K562 (cell line): ENCODE data around the gene FAM118B. TPM values are rescaled to one million over a fixed set of nuclear protein-coding genes. Genes with fewer than 3 reads are reported as not detected.
A peak's percentile ranks its signal among the peaks of the same experiment; 100 is the strongest.

Experiments
- ARID3A ChIP-seq: IDR thresholded peaks from 2 replicates; pipeline ENCODE4 v1.6.1; 2012; ENCODE audit warnings: low read depth, low read length, improper control_type of control experiment, borderline replicate concordance
- ATF7 ChIP-seq: fragments of 450-650 bp; IDR thresholded peaks from 2 replicates; pipeline ENCODE4 v1.7.1; 2014; ENCODE audit warnings: mild to moderate bottlenecking, moderate library complexity
- BRCA1 ChIP-seq, 2 experiments: fragments of 450-650 bp in 1 of 2; sonication (generic) in 1 of 2; formaldehyde crosslinking in 1 of 2; IDR thresholded peaks; 2 replicates each; pipeline versions ENCODE4 v1.5.0 to v1.6.1; 2017 to 2020; ENCODE audit warnings: mild to moderate bottlenecking in 1 of 2, missing genetic modification reagents in 1 of 2
- CREBBP ChIP-seq: IDR thresholded peaks from one replicate; pipeline ENCODE4 v1.6.1; 2012; ENCODE audit warnings: low read depth, mild to moderate bottlenecking, control low read depth, inconsistent platforms, low read length
- KLF10 ChIP-seq: fragments of 250-450 bp; sonication (Bioruptor Pico); IDR thresholded peaks from 2 replicates; pipeline ENCODE4 v1.6.1; 2021; ENCODE audit warnings: matching md5 sums
- NFIC ChIP-seq: fragments of 450-650 bp; IDR thresholded peaks from 2 replicates; pipeline ENCODE4 v1.6.1; 2017; ENCODE audit warnings: mild to moderate bottlenecking, inconsistent platforms
- NR1H2 ChIP-seq: sonication (generic); formaldehyde crosslinking; IDR thresholded peaks from 2 replicates; pipeline ENCODE4 v1.4.0; 2020; ENCODE audit warnings: mild to moderate bottlenecking, missing genetic modification reagents
- PHF21A ChIP-seq: fragments of 450-650 bp; IDR thresholded peaks from 2 replicates; pipeline ENCODE4 v1.6.1; 2017; ENCODE audit warnings: low read depth, borderline replicate concordance
- PML ChIP-seq: IDR thresholded peaks from 2 replicates; pipeline ENCODE4 v1.6.1; 2012; ENCODE audit warnings: low read length, inconsistent platforms
- RFX7 ChIP-seq: fragments of 250-450 bp; sonication (Bioruptor Pico); IDR thresholded peaks from 2 replicates; pipeline ENCODE4 v1.5.1; 2021; ENCODE audit warnings: mild to moderate bottlenecking
- TBL1XR1 ChIP-seq, 2 experiments: IDR thresholded peaks; 2 replicates each; pipeline ENCODE4 v1.6.1; 2012; ENCODE audit warnings: improper control_type of control experiment in 2 of 2, low read length in 2 of 2, mild to moderate bottlenecking in 1 of 2
- TOE1 ChIP-seq, 2 experiments: fragments of 450-650 bp in 1 of 2; sonication (generic) in 1 of 2; formaldehyde crosslinking in 1 of 2; IDR thresholded peaks; 2 replicates each; pipeline versions ENCODE4 v1.7.1 to v1.8.0; 2016 to 2022; ENCODE audit warnings: borderline replicate concordance in 2 of 2, mild to moderate bottlenecking in 2 of 2, antibody characterized with exemption in 1 of 2, inconsistent platforms in 1 of 2, low read depth in 1 of 2, missing genetic modification reagents in 1 of 2, moderate library complexity in 1 of 2
- ZFP91 ChIP-seq: sonication (generic); formaldehyde crosslinking; IDR thresholded peaks from 2 replicates; pipeline ENCODE4 v1.8.0; 2022; ENCODE audit warnings: mild to moderate bottlenecking, missing genetic modification reagents
- ZNF146 ChIP-seq: IDR thresholded peaks from one replicate; pipeline ENCODE4 v1.6.1; 2018; ENCODE audit warnings: missing compliant biosample characterization; ENCODE audit not compliant: unreplicated experiment
- ZNF316 ChIP-seq: fragments of 450-650 bp; IDR thresholded peaks from 2 replicates; pipeline ENCODE4 v1.6.1; 2016
- ZNF395 ChIP-seq: fragments of 200-800 bp; sonication (Bioruptor generic); IDR thresholded peaks from 2 replicates; pipeline ENCODE4 v1.6.1; 2017; ENCODE audit warnings: missing genetic modification characterization, missing compliant biosample characterization
- polyA plus RNA-seq, 8 experiments: library from polyadenylated mRNA; depleted of rRNA in 4 of 8; stranded (reverse) in 5 of 8; unstranded in 3 of 8; fragments of >200 nt; fragmentation: Nextera tagmentation in 2 of 8; fragmentation: Illumina TruSeq in 1 of 8; extraction: Ambion mirVana in 2 of 8; extraction: Trizol in 1 of 8; gene quantifications; 2 replicates each; pipeline versions ENCODE4 v1.2.1 to v1.2.3, GENCODE V29; 2011 to 2014; ENCODE audit warnings: inconsistent platforms in 1 of 8, missing spikeins in 1 of 8
- total RNA-seq, 7 experiments: library from RNA; depleted of rRNA in 6 of 7; stranded (reverse); fragments of >200 nt in 6 of 7; fragmentation: Illumina TruSeq in 2 of 7; extraction: Trizol in 2 of 7; gene quantifications; 2 replicates each; pipeline versions ENCODE4 v1.2.1 to v1.2.3, GENCODE V29; 2011 to 2021; ENCODE audit warnings: low replicate concordance in 1 of 7
- TF ChIP-seq, protein P1 (sequence below): sonication (generic); formaldehyde crosslinking; IDR thresholded peaks from 2 replicates; pipeline ENCODE4 v1.8.0; 2023; ENCODE audit warnings: mild to moderate bottlenecking, missing genetic modification reagents
- TF ChIP-seq, protein P2 (sequence below): sonication (generic); formaldehyde crosslinking; IDR thresholded peaks from 2 replicates; pipeline ENCODE4 v1.8.0; 2022; ENCODE audit warnings: missing genetic modification reagents, mild to moderate bottlenecking, borderline replicate concordance

FAM118B gene
- total and polyA plus RNA-seq, 9 of the 15 experiments (the other 6 are each of a cell fraction or from before 2014, with no cell fraction given) = 12.0 to 49.0 (median 22.1) TPM

- TF ChIP-seq ARID3A (no peak), NR1H2 (CRISPR knock-in tag) (no peak), RFX7 (CRISPR knock-in tag) (peak; percentile 27; the same call in 1 of the 2 replicates), ZNF395 (CRISPR knock-in tag) (peak; percentile 76; the same call in 1 of the 2 replicates), NFIC (peak; percentile 76), PHF21A (peak; percentile 44; the same call in 1 of the 2 replicates), PML (peak; percentile 64), ZNF316 (no peak), ZNF146 (CRISPR knock-in tag) (no peak), TOE1 (IDR thresholded peaks at IDR 0.05; ENCODE audit: borderline replicate concordance) (peak; percentile 75; the same call in 1 of the 2 replicates), TOE1 (CRISPR knock-in tag; IDR thresholded peaks at IDR 0.05; ENCODE audit: borderline replicate concordance, low read depth) (0 out of 2 replicates have a peak, but pooled peaks have one; percentile 28), TBL1XR1 (IDR thresholded peaks at IDR 0.05; ENCODE audit: low read length in 2 of 2) (no peak; a peak in 1 of 4 replicates), CREBBP (no peak), ATF7 (peak; percentile 56), KLF10 (CRISPR knock-in tag) (no peak), ZFP91 (CRISPR knock-in tag) (peak; percentile 24; the same call in 1 of the 2 replicates), BRCA1 (IDR thresholded peaks at IDR 0.05) (no peak), BRCA1 (CRISPR knock-in tag; IDR thresholded peaks at IDR 0.05) (no peak)
- TF ChIP-seq, protein P1, sequence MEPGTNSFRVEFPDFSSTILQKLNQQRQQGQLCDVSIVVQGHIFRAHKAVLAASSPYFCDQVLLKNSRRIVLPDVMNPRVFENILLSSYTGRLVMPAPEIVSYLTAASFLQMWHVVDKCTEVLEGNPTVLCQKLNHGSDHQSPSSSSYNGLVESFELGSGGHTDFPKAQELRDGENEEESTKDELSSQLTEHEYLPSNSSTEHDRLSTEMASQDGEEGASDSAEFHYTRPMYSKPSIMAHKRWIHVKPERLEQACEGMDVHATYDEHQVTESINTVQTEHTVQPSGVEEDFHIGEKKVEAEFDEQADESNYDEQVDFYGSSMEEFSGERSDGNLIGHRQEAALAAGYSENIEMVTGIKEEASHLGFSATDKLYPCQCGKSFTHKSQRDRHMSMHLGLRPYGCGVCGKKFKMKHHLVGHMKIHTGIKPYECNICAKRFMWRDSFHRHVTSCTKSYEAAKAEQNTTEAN (CRISPR knock-in tag) = no peak
- TF ChIP-seq, protein P2, sequence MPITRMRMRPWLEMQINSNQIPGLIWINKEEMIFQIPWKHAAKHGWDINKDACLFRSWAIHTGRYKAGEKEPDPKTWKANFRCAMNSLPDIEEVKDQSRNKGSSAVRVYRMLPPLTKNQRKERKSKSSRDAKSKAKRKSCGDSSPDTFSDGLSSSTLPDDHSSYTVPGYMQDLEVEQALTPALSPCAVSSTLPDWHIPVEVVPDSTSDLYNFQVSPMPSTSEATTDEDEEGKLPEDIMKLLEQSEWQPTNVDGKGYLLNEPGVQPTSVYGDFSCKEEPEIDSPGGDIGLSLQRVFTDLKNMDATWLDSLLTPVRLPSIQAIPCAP (CRISPR knock-in tag) = no peak
Observed at GRCh38 chr11:126303623-126304456, 92.3 kb downstream of the FAM118B start, which contains the start of gene DCPS (continued).
